Activated naive CD4-positive, alpha-beta T cell treated with Interleukin-2 at 50 U/mL for 16 hours (primary cell): ENCODE data around the gene LGI4.
A peak's percentile ranks its signal among the peaks of the same experiment; 100 is the strongest.

ENCODE experiments used
- DNase-seq: peaks from one replicate; pipeline ENCODE4 v3.0.0-alpha.2; 2020

The LGI4 gene

GRCh38 chr19:35122687-35123551 is 11.9 kb downstream of the LGI4 start:
- no peak for DNase-seq

- DNase-seq = no peak
Observed at GRCh38 chr19:35120898-35121297, 14.0 kb downstream of the LGI4 start.

GRCh38 chr19:35120492-35120891 is 14.4 kb downstream of the LGI4 start:
- no peak for DNase-seq

GRCh38 chr19:35119578-35120155 is 15.2 kb downstream of the LGI4 start:
- DNase-seq = no peak

GRCh38 chr19:35119091-35119490 is 15.8 kb downstream of the LGI4 start:
- no peak for DNase-seq

GRCh38 chr19:35118268-35119020 is 16.4 kb downstream of the LGI4 start:
- DNase-seq = no peak

- DNase-seq = no peak
Observed at GRCh38 chr19:35117799-35118198, 17.1 kb downstream of the LGI4 start.

- no peak for DNase-seq
Observed at GRCh38 chr19:35117116-35117515, 17.7 kb downstream of the LGI4 start.

- no peak for DNase-seq
Observed at GRCh38 chr19:35116072-35116801, 18.6 kb downstream of the LGI4 start.

- DNase-seq = no peak
Observed at GRCh38 chr19:35115177-35115951, 19.5 kb downstream of the LGI4 start, which contains the start of gene FXYD3. Gene FXYD3 (plus strand): TSS chr19:35115823. CDS start chr19:35119377, 3,554 bp downstream.

GRCh38 chr19:35114353-35115176 is 20.3 kb downstream of the LGI4 start:
- DNase-seq = peak; percentile 71

- no peak for DNase-seq
Observed at GRCh38 chr19:35112995-35113688, 21.7 kb downstream of the LGI4 start.

- DNase-seq = no peak
Observed at GRCh38 chr19:35110974-35111373, 23.9 kb downstream of the LGI4 start.

GRCh38 chr19:35109395-35110112 is 25.3 kb downstream of the LGI4 start:
- DNase-seq = no peak

- DNase-seq = no peak
Observed at GRCh38 chr19:35108730-35109129, 26.1 kb downstream of the LGI4 start.

GRCh38 chr19:35107545-35107944 is 27.3 kb downstream of the LGI4 start:
- peak; percentile 18 for DNase-seq

GRCh38 chr19:35106898-35107541 is 27.8 kb downstream of the LGI4 start:
- DNase-seq = no peak

GRCh38 chr19:35106291-35106583 is 28.6 kb downstream of the LGI4 start:
- DNase-seq = no peak
